LNCAP (cell line): Measurements from ENCODE around the gene PTPRG.

ENCODE experiments used
- TF ChIP-seq, protein P1 (sequence below): fragments of 450-650 bp; IDR thresholded peaks from 2 replicates; pipeline ENCODE4 v1.5.1; 2017; ENCODE audit warnings: mild to moderate bottlenecking

Gene PTPRG

DNA sequence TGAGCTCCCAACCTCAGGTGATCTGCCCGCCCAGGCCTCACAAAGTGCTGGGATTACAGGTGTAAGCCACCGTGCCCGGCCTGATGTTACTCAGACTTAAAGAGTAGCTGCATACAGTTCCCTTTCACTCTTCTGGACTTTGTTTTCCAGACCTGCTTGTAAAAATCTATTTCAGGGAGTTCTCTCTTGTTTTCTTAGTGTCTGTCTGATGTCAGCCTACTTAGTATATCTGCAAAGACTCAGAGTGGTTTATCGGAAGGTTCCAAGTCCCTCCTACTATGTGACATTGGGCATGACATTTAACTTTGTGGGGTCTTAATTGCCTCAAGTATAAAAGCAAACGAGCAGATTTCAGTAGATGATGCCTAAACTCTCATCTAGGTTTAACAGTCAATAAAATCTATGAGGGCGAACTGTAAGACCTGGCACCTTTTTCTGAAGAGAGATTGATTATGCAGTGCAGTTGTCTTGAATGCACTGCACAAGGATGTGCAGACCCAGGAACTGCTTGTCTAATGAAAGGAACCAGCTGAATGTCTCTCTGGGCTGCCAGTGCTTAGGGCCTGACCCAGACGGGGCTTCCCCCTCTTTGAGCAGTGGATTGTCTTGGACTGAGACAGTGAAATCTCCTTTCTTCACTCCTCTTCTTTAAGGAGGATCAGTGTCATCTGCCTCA lies 301.4 kb downstream of the PTPRG start:
- TF ChIP-seq, protein P1, sequence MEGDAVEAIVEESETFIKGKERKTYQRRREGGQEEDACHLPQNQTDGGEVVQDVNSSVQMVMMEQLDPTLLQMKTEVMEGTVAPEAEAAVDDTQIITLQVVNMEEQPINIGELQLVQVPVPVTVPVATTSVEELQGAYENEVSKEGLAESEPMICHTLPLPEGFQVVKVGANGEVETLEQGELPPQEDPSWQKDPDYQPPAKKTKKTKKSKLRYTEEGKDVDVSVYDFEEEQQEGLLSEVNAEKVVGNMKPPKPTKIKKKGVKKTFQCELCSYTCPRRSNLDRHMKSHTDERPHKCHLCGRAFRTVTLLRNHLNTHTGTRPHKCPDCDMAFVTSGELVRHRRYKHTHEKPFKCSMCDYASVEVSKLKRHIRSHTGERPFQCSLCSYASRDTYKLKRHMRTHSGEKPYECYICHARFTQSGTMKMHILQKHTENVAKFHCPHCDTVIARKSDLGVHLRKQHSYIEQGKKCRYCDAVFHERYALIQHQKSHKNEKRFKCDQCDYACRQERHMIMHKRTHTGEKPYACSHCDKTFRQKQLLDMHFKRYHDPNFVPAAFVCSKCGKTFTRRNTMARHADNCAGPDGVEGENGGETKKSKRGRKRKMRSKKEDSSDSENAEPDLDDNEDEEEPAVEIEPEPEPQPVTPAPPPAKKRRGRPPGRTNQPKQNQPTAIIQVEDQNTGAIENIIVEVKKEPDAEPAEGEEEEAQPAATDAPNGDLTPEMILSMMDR = no peak

DNA sequence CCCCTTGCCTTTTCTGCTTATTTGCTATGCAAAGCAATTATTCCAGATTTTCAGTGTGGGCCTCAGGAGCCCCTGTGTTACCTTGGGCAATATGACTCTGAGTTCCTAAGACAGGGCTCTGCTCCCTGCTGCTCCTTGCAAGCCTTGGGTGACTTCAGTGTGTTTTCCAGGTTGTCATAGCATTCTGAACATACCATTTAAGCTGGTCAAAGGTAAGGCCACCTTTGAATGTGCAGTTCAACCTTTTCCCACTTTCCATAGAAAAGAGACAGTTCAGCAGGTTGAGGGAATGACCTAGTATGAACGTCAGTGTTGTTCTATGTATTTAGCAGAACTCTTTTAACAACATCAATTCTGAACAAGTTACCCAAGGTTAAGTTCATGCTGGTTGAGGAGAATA lies 302.2 kb downstream of the PTPRG start:
- TF ChIP-seq, protein P1 = no peak

DNA sequence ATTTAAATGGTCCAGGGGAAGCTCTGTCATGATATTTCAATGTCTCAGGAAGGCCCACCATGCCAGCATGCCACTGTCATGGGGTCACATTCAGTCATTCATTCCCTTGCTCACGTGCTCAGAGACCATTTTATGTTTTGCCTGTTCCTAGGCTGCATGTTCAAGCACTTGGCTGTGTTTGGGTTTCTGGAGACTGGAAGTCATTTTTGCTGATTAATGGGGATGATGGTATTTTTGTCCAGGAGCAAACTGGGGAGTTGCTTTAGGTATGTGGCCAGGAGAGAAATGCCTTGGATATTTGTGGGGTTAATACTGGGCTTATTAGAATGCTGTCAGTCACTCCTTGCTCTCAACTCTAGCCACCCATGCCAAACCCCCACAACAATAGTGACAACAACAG lies 303.5 kb downstream of the PTPRG start:
- TF ChIP-seq, protein P1 = no peak

DNA sequence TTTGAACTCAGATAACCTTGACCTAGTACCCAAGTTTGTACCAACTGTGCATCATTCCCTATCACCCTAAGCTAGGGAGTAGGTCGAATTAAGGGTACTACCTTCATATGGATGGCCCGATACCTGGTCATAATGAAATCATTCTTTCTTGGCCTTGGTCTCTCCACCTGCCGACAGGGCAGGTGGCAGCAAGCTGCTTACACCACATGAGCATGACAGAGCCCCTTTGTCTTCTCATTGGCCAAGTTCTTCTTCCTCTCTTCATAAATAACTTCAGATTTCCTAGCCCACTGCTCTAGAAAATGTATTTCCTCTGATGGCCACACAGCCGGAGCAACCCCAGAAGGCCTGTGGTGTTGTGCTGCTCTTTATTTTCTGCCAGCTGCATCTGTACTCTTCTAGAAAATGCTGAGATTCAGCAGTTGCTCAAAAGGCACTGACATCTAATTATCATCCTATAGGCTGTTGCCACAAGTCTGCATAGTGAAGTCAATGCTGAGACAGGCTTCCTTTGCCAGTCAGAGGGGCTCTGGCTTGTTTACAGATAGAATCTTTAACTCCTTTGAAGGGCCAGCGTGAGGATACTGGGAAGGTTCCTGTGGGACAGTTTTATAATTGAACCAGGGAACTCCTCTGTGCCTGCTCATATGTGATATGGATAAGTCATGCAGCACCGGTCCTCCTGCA lies 304.2 kb downstream of the PTPRG start:
- TF ChIP-seq, protein P1 = no peak

DNA sequence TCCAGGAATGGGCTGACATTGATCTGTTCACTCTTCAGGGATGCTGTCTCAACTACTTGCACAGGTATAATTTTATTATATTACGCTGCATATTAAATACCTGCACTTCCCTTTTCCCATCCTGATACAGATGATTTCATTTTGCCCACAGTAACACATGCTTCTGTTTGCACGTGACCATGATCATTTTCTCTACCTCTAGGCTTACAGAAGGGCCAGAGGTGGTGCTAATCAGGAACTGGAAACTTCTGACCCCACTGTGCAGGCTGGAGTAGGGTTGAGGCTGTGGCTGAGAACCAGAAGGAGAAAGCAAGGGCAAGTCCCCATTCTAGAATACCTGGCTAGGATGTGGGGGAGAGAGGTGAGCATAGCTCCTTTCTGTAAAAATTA lies 304.8 kb downstream of the PTPRG start:
- TF ChIP-seq, protein P1 = no peak

DNA sequence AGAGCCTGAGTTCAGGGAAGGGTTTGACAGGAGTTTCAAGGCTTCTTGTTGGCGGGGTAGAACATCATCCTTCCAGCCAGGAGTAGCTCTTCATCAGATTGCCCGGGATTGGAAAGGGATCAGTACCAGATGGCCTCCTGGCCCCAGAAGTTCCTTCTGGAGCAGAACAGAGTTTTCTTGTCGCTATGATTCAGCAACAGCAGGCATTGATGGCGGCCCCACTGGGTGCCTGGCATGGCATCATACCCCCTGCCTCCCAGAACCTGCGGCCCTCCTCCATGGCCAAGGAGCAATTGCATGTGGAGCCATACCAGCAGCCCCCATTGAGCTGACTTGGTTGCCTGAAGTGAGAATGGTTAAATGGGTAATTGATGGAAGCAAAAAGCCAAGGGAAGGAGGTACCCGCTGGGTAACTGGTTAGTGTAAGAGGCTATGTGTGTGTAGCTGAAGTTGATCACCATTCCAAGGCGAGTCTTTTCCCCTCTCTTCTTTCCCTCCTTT lies 305.6 kb downstream of the PTPRG start:
- TF ChIP-seq, protein P1 = no peak

DNA sequence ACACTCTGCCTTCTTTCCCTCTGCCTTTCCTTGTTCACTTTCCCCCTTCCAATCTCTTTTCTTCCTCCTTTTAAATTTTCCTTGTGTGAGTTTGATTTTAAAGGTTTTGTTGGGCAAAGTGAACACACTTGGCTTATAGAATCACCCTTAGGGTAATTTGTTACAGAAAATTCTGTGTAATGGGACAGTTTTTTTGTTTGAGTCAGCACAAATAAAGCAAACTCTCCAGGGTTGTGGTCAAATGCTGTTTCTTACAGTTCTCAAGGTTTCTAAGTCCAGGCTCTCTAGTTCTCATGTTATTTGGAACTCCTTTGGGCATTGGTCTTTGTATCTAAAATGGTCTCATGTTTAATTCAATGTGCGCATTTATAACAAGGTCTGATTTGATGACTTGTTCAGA lies 307.1 kb downstream of the PTPRG start:
- TF ChIP-seq, protein P1 = no peak
